Erythroblast (primary cell): Measurements from ENCODE around the gene MEI1.

Experiments
- GATA1 ChIP-seq: IDR thresholded peaks from 2 replicates; pipeline ENCODE4 v1.6.1; 2011; ENCODE audit warnings: low read depth, mild to moderate bottlenecking, control low read depth, low read length, moderate library complexity
- POLR2A ChIP-seq: IDR thresholded peaks from 2 replicates; pipeline ENCODE4 v1.6.1; 2011; ENCODE audit warnings: mild to moderate bottlenecking, low read length

GRCh38 chr22:41844036-41844435 is 144.7 kb downstream of the MEI1 start:
- TF ChIP-seq POLR2A (no peak), GATA1 (no peak)
